PC-9 (cell line): ENCODE data around the gene AKR1A1. TPM values are rescaled to one million over a fixed set of nuclear protein-coding genes. Genes with fewer than 3 reads are reported as not detected.
"Not testable (repeated sequence)": the region's sequence is repeated elsewhere in the genome, so short reads cannot be mapped to it uniquely, and the experiment has no call there.

Experiments
- BruUV-seq: library from RNA; stranded (reverse); fragments of 400-500 nt; replicated peaks from 2 replicates; lab custom pipeline; 2021; lab: Mats Ljungman, UMichigan
- CTCF ChIA-PET: fragments of 300-600 bp; sonication (Branson Sonifier 250); formaldehyde crosslinking; loops from one replicate; lab custom pipeline; 2022; ENCODE audit warnings: antibody characterized with exemption; lab: Charles Lee
- POLR2A ChIA-PET: fragments of 300-600 bp; sonication (Branson Sonifier 250); formaldehyde crosslinking; loops from one replicate; lab custom pipeline; 2022; ENCODE audit warnings: antibody characterized with exemption; ENCODE audit not compliant: unreplicated experiment; lab: Charles Lee
- DNase-seq, 2 experiments: peaks; one replicate each; pipeline versions ENCODE4 v3.0.0 to v3.0.0-alpha.2; 2015 to 2022; ENCODE audit warnings: mixed read lengths in 1 of 2
- H2AFZ ChIP-seq: fragments of 200-600 bp; sonication (generic); 2 replicates; pipeline ENCODE4 v1.8.1; 2017; ENCODE audit warnings: antibody characterized with exemption
- H3F3A ChIP-seq: fragments of 200-600 bp; sonication (generic); 2 replicates; pipeline ENCODE4 v1.8.1; 2017; ENCODE audit warnings: antibody characterized with exemption, mild to moderate bottlenecking, low read depth; ENCODE audit not compliant: insufficient read depth
- H3K27ac ChIP-seq: fragments of 200-600 bp; sonication (generic); 2 replicates; pipeline ENCODE4 v1.6.1; 2016; ENCODE audit warnings: mixed run types
- H3K27me3 ChIP-seq: fragments of 200-600 bp; sonication (generic); 2 replicates; pipeline ENCODE4 v1.6.1; 2016; ENCODE audit warnings: low read depth, mixed run types; ENCODE audit not compliant: insufficient read depth
- H3K36me3 ChIP-seq: fragments of 200-600 bp; sonication (generic); 2 replicates; pipeline ENCODE4 v1.6.1; 2016; ENCODE audit warnings: low read depth, mixed run types
- H3K4me1 ChIP-seq: fragments of 200-600 bp; sonication (generic); replicated peaks from 2 replicates; pipeline ENCODE4 v1.6.1; 2016; ENCODE audit warnings: mixed run types; ENCODE audit not compliant: insufficient read depth
- H3K4me2 ChIP-seq: fragments of 200-600 bp; sonication (generic); 2 replicates; pipeline ENCODE4 v1.6.1; 2017; ENCODE audit warnings: mixed run types
- H3K4me3 ChIP-seq: fragments of 200-600 bp; sonication (generic); 2 replicates; pipeline ENCODE4 v1.6.1; 2016; ENCODE audit warnings: mixed run types
- H3K79me2 ChIP-seq: fragments of 200-600 bp; sonication (generic); 2 replicates; pipeline ENCODE4 v1.6.1; 2017; ENCODE audit warnings: low read depth, mixed run types
- H3K9me2 ChIP-seq: fragments of 200-600 bp; sonication (generic); 2 replicates; pipeline ENCODE4 v1.8.1; 2017; ENCODE audit warnings: mild to moderate bottlenecking; ENCODE audit not compliant: insufficient read depth
- H3K9me3 ChIP-seq: fragments of 200-600 bp; sonication (generic); 2 replicates; pipeline ENCODE4 v1.8.1; 2016; ENCODE audit warnings: low read depth; ENCODE audit not compliant: insufficient read depth
- H4K20me1 ChIP-seq: fragments of 200-600 bp; sonication (generic); 2 replicates; pipeline ENCODE4 v1.8.1; 2017; ENCODE audit not compliant: insufficient read depth
- EZH2 ChIP-seq: fragments of 200-600 bp; sonication (generic); IDR thresholded peaks from 2 replicates; pipeline ENCODE4 v1.8.0; 2017; ENCODE audit warnings: antibody characterized with exemption, low read depth
- intact Hi-C: fragments of 100-400 bp; cut with micrococcal nuclease; formaldehyde crosslinking; loops from one replicate; pipeline ENCODE4 v1.10.0; 2022; ENCODE audit not compliant: unreplicated experiment
- total RNA-seq: library from RNA; stranded (reverse); gene quantifications from 2 replicates; pipeline ENCODE4 v1.2.3, GENCODE V29; 2021
- TF ChIP-seq, protein P1 (sequence below): fragments of 200-600 bp; sonication (generic); conservative IDR thresholded peaks from 2 replicates; pipeline ENCODE4 v1.6.1; 2017; ENCODE audit warnings: mixed run types, antibody characterized with exemption, mild to moderate bottlenecking, moderate library complexity

The AKR1A1 gene
- total RNA-seq, 1 experiment from 2014 or later: 202 TPM

DNA sequence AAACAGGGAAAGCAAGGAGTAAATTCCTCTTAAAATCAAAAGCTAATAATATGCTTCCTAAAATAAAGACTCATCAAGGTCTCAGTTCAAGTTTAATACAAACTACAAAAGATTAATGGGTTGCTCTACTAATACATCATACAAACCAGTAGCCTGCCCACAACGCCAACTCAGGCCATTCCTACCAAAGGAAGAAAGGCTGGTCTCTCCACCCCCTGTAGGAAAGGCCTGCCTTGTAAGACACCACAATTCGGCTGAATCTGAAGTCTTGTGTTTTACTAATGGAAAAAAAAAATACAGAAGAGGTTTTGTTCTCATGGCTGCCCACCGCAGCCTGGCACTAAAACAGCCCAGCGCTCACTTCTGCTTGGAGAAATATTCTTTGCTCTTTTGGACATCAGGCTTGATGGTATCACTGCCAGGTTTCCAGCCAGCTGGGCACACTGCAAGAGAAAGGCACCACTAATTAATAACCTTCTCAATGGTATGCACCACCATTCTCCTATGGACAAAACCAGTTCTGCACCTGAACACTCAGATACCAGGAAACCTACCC is 39.6 kb upstream of the AKR1A1 start:
- no peaks in the 10 kb centered on the region for H3K27me3 ChIP-seq
- TF ChIP-seq, protein P1, sequence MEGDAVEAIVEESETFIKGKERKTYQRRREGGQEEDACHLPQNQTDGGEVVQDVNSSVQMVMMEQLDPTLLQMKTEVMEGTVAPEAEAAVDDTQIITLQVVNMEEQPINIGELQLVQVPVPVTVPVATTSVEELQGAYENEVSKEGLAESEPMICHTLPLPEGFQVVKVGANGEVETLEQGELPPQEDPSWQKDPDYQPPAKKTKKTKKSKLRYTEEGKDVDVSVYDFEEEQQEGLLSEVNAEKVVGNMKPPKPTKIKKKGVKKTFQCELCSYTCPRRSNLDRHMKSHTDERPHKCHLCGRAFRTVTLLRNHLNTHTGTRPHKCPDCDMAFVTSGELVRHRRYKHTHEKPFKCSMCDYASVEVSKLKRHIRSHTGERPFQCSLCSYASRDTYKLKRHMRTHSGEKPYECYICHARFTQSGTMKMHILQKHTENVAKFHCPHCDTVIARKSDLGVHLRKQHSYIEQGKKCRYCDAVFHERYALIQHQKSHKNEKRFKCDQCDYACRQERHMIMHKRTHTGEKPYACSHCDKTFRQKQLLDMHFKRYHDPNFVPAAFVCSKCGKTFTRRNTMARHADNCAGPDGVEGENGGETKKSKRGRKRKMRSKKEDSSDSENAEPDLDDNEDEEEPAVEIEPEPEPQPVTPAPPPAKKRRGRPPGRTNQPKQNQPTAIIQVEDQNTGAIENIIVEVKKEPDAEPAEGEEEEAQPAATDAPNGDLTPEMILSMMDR: no peak
- TF ChIP-seq EZH2: no peak
- peaks cover 95% of the 10 kb centered on the region for H3F3A ChIP-seq
- no peak for DNase-seq
- H3K4me3 ChIP-seq: no peak overlapping the region
- no peak overlapping the region for H3K27ac ChIP-seq
- H4K20me1 ChIP-seq: peaks cover 77% of the 10 kb centered on the region
- ChIA-PET POLR2A (interaction anchor here (0.7 kb wide), 1 partner anchor 162 kb away, joined by 7 read pairs; no protein-coding TSS in a partner anchor), CTCF (no interaction called here)
- H2AFZ ChIP-seq: no peak overlapping the region
- peaks cover 5% of the 10 kb centered on the region for H3K4me1 ChIP-seq
- H3K79me2 ChIP-seq: peaks cover 33% of the 10 kb centered on the region
- no peaks in the 10 kb centered on the region for H3K9me3 ChIP-seq
- peaks cover 46% of the 10 kb centered on the region for H3K36me3 ChIP-seq
- intact Hi-C loops: no loop called here
- BruUV-seq: no TSS peak
- no peaks in the 10 kb centered on the region for H3K9me2 ChIP-seq
- no peak overlapping the region for H3K4me2 ChIP-seq

DNA sequence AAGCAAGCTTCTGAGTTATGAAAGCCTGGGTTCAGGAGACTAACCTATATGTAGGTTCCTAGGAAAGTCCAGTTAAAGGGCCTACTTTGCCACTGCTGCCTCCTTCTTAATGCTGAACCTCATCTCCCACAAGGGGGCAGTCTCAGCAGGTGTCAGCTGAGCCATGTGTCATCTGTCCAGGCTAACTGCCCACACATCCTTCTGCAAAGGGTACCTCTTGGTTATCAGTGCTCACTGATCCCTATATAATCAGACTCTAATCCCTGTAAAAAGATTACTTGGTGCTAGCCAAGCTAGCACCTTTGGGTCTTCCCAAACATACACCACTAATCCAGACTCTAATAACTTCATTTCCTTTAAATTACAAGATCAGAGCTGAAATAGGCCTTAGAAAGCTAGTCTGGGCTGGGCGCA is 38.0 kb upstream of the AKR1A1 start:
- H3K4me2 ChIP-seq: no peak overlapping the region
- no peaks in the 10 kb centered on the region for H3K27me3 ChIP-seq
- no peak overlapping the region for H3K4me3 ChIP-seq
- peaks cover 49% of the 10 kb centered on the region for H3K79me2 ChIP-seq
- H3K9me3 ChIP-seq: no peaks in the 10 kb centered on the region
- POLR2A ChIA-PET: interaction anchor here (0.5 to 0.6 kb wide), 4 partner anchors 9 to 821 kb away, joined by 3 to 10 read pairs (median 6); partner anchors contain the start of gene PRDX1
- H3K27ac ChIP-seq: no peak overlapping the region
- H4K20me1 ChIP-seq: peaks cover 85% of the 10 kb centered on the region
- no TSS peak for BruUV-seq
- TF ChIP-seq, protein P1: peak; percentile 80
- no peak for TF ChIP-seq EZH2
- peaks cover 60% of the 10 kb centered on the region for H3K36me3 ChIP-seq
- H3K4me1 ChIP-seq: peaks cover 20% of the 10 kb centered on the region
- CTCF ChIA-PET: interaction anchor here (0.5 to 0.9 kb wide), 3 partner anchors 56 to 59 kb away, joined by 3 to 5 read pairs (median 5); no protein-coding TSS in a partner anchor
- H2AFZ ChIP-seq: no peak overlapping the region
- peaks cover 96% of the 10 kb centered on the region for H3F3A ChIP-seq
- no peaks in the 10 kb centered on the region for H3K9me2 ChIP-seq
- DNase-seq: peak; percentile 55 to 61
- intact Hi-C loops: loop anchor here (1.0 kb wide), 1 partner anchor 58 kb away; no protein-coding TSS in a partner anchor

DNA sequence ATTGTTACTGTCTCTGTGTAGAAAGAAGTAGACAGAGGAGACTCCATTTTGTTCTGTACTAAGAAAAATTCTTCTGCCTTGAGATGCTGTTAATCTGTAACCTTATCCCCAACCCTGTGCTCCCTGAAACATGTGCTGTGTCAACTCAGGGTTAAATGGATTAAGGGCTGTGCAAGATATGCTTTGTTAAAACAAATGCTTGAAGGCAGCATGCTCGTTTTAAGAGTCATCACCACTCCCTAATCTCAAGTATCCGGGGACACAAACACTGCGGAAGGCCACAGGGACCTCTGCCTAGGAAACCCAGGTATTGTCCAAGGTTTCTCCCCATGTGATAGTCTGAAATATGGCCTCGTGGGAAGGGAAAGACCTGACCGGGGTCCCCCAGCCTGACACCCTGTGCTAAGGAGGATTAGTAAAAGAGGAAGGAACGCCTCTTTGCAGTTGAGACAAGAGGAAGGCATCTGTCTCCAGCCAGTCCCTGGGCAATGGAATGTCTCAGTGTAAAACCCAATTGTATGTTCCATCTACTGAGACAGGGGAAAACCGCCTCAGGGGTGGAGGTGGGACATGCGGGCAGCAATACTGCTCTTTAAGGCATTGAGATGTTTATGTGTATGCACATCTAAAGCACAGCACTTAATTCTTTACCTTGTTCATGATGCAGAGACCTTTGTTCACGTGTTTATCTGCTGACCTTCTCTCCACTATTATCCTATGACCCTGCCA is 36.9 kb upstream of the AKR1A1 start:
- CTCF ChIA-PET, POLR2A ChIA-PET: not testable (repeated sequence)

More for the DNA sequence above, 36.9 kb upstream of the AKR1A1 start:
- H3K9me2 ChIP-seq, intact Hi-C loops, BruUV-seq, DNase-seq, H3K9me3 ChIP-seq, H3K4me3 ChIP-seq, H3K4me2 ChIP-seq, H3K27me3 ChIP-seq, H2AFZ ChIP-seq: not testable (repeated sequence)
- H3K36me3 ChIP-seq: peaks cover 68% of the 10 kb centered on the region
- H3K4me1 ChIP-seq: peaks cover 29% of the 10 kb centered on the region
- peaks cover 60% of the 10 kb centered on the region for H3K79me2 ChIP-seq
- peaks cover 87% of the 10 kb centered on the region for H4K20me1 ChIP-seq
- peaks cover 95% of the 10 kb centered on the region for H3F3A ChIP-seq
- peak overlapping the region; percentile 45; the same call in 1 of the 2 replicates for H3K27ac ChIP-seq
